Heart right ventricle (tissue), 16 donors: ENCODE data around the gene WDR86. TPM values are rescaled to one million over a fixed set of nuclear protein-coding genes. Genes with fewer than 3 reads are reported as not detected.
A peak's percentile ranks its signal among the peaks of the same experiment; 100 is the strongest.

Source experiments
- ATAC-seq, 8 donors: fragments of 200-7000 bp; cut with Tn5 transposase; one replicate each; pipeline ENCODE4 v1.9.1; 2020; ENCODE audit warnings: mild to moderate bottlenecking in 8 of 8, moderate library complexity in 8 of 8, moderate number of reproducible peaks in 1 of 8
- DNase-seq, 2 donors: peaks; one replicate each; pipeline ENCODE4 v3.0.0-alpha.2; 2020
- H3K27ac ChIP-seq, 10 donors: fragments of 200-600 bp; sonication (generic) in 2 of 10; one replicate each; pipeline versions ENCODE4 v1.5.0 to v1.8.0; 2020 to 2022; ENCODE audit warnings: mild to moderate bottlenecking in 3 of 10
- H3K27me3 ChIP-seq, 7 donors: fragments of 200-600 bp; one replicate each; pipeline ENCODE4 v1.8.0; 2021 to 2022; ENCODE audit warnings: mild to moderate bottlenecking in 2 of 7
- H3K36me3 ChIP-seq, 9 donors: fragments of 200-600 bp; sonication (generic) in 1 of 9; one replicate each; pipeline versions ENCODE4 v1.5.0 to v1.8.0; 2020 to 2022; ENCODE audit warnings: mild to moderate bottlenecking in 2 of 9
- H3K4me1 ChIP-seq, 9 donors: fragments of 200-600 bp; sonication (generic) in 1 of 9; one replicate each; pipeline versions ENCODE4 v1.5.0 to v1.8.0; 2020 to 2022; ENCODE audit warnings: mild to moderate bottlenecking in 4 of 9
- H3K4me3 ChIP-seq, 10 donors: fragments of 200-600 bp; sonication (generic) in 2 of 10; one replicate each; pipeline versions ENCODE4 v1.5.0 to v1.8.0; 2020 to 2022; ENCODE audit warnings: mild to moderate bottlenecking in 7 of 10, moderate library complexity in 2 of 10
- H3K9me3 ChIP-seq, 11 donors: fragments of 200-600 bp in 10 of 11; sonication (generic) in 2 of 11; one replicate each; pipeline versions ENCODE4 v1.5.0 to v1.8.0; 2013 to 2022; ENCODE audit warnings: mild to moderate bottlenecking in 2 of 11, control low read depth in 1 of 11, moderate library complexity in 1 of 11
- CTCF ChIP-seq, 9 donors: fragments of 200-600 bp; sonication (generic) in 2 of 9; IDR thresholded peaks; one replicate each; pipeline versions ENCODE4 v1.5.0 to v1.8.0; 2021 to 2022; ENCODE audit warnings: antibody characterized with exemption in 9 of 9, mild to moderate bottlenecking in 5 of 9, moderate library complexity in 1 of 9
- WGBS, 2 donors: extraction: QIAGEN DNeasy Blood & Tissue Kit; methylation state at CpG; one replicate each; pipeline ENCODE4 v1.1.7; 2013; ENCODE audit warnings: inconsistent platforms in 1 of 2; 5-methylcytosine and 5-hydroxymethylcytosine counted together
- intact Hi-C, 10 donors: fragments of 100-400 bp; cut with DNase I; formaldehyde crosslinking; loops; one replicate each; pipeline versions ENCODE4 v1.11.1 to v1.14.2; 2022
- long read RNA-seq, 3 donors: library from polyadenylated mRNA; unstranded; transcript quantifications; one replicate each; pipeline ENCODE4 v2.0.0, GENCODE V29; 2020 to 2021
- polyA plus RNA-seq, 2 donors: library from polyadenylated mRNA; stranded (reverse); fragments of 200-250 nt; gene quantifications; one replicate each; pipeline ENCODE4 v1.2.3, GENCODE V29; 2013
- total RNA-seq, 10 donors: library from RNA; stranded (reverse); fragmentation: NEBNext Ultra II Directional in 3 of 10; extraction: Animal tissue kit (Norgen Biotek cat#: 25700) in 3 of 10; gene quantifications; one replicate each; pipeline versions ENCODE4 v1.2.1 to v1.2.4, GENCODE V29; 2021 to 2023
- donor health status: Arrhythmogenic right ventricular cardiomyopathy.
- donor health status: ischemic (EF 13 %, LVEDD 7.1; RV severe dilation, severe dysfunction).
- donor health status: healthy with polysubstance abuse.
- donor health status: DM: no; HTN: yes; CAD: no.
- donor health status: DM: no; HTN: no; CAD: no.
- donor health status: ischemic (EF 25% LVEDD 6.9; RV normal size, moderate dysfunction).
- donor health status: ischemic (EF 25% LVEDD 5.7; RV mildly dilated, moderate dysfunction).
- donor health status: healthy.
- donor health status: DM: yes; HTN: yes; CAD: no.
- donor health status: Ischemic cardiomyopathy.
- donor health status: ischemic (EF 35%, LVEDD 5.7; RV mildly dilated, moderate dysfunction).
- donor health status: nonischemic (EF 11% LVEDD 7.7; RV severe dilation, severe dysfunction).
- donor health status: DM: yes; HTN: yes; CAD: no.
- donor health status: PGD.
- donor health status: ischemic (EF 29% LVEDD 5.4; RV normal size, mild dysfunction).
- donor health status: nonischemic (EF 23%, LVEDD 6.1; RV moderate dilation, normal function).

Gene WDR86, protein sequence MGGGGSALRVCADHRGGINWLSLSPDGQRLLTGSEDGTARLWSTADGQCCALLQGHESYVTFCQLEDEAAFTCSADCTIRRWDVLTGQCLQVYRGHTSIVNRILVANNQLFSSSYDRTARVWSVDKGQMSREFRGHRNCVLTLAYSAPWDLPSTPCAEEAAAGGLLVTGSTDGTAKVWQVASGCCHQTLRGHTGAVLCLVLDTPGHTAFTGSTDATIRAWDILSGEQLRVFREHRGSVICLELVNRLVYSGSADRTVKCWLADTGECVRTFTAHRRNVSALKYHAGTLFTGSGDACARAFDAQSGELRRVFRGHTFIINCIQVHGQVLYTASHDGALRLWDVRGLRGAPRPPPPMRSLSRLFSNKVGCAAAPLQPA
- total RNA-seq (under 1 TPM in 7 of 10 donors, not detected in 3; 0.15 to 0.52 (median 0.33) TPM), polyA plus RNA-seq (under 1 TPM; 0.17 to 0.22 TPM)
- long read RNA-seq, donor 1, result 0 reads
- long read RNA-seq, donor 2, result 0 reads
- long read RNA-seq, donor 3, result 0 reads

GRCh38 chr7:151409667-151410404 lies at the start of gene WDR86:
Gene WDR86 (minus strand): TSS chr7:151410038. CDS start chr7:151409589, 449 bp downstream.
- DNase-seq, result no peak
- H3K27me3 ChIP-seq, result peaks cover 6 to 82% (median 57%) of the 10 kb centered on the region in 7 donors
- intact Hi-C loops, result no loop called here

DNA sequence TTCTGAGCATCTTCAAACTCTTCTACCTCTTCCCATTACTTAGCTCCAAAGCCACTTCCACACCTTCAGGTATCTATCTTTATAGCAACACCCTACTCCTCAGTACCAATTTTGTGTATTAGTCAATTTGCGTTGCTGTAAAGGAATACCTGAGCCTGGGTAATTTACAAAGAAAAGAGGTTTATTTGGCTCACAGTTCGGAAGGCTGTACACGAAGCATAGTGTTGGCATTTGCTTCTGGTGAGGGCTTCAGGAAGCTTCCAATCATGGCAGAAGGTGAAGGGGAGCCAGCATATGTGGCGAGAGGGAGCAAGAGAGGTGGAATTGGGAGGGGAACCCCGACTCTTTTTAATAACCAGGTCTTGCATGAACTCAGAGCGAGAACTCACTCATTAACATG lies 47.7 kb upstream of the WDR86 start:
- TF ChIP-seq CTCF (IDR thresholded peaks at IDR 0.05), result no peak
- Histone ChIP-seq H3K27ac (no peak overlapping the region), H3K27me3 (no peaks in the 10 kb centered on the region), H3K9me3 (peaks cover 0 to 9% (median 4%) of the 10 kb centered on the region in 11 donors), H3K4me3 (no peak overlapping the region), H3K4me1 (peaks cover 16 to 33% (median 24%) of the 10 kb centered on the region in 9 donors), H3K36me3 (no peaks in the 10 kb centered on the region)
- intact Hi-C loops, result loop anchor here in 3 of 10 donors (10.0 kb wide), 2 partner anchors 167 to 297 kb away; no protein-coding TSS in a partner anchor
- ATAC-seq (no peak), DNase-seq (no peak)
- 97 to 98% methylated on average over 6 of the region's 6 CpGs for WGBS, 2 donors

More at GRCh38 chr7:151409667-151410404, at the start of gene WDR86:
- peak within 1 kb of the TSS; percentile 31 to 53 (median 48) for H3K4me3 ChIP-seq
- H3K27ac ChIP-seq, result peak within 1 kb of the TSS in 1 of 10 donors; percentile 58
- WGBS, 2 donors, result 1% methylated on average over 46 to 73 of the region's 75 CpGs
- no peaks in the 10 kb centered on the region for H3K9me3 ChIP-seq
- peak in 7 of 8 donors; percentile 12 to 30 (median 15) for ATAC-seq
- peaks cover 3 to 24% (median 21%) of the 10 kb centered on the region in 9 donors for H3K4me1 ChIP-seq
- H3K36me3 ChIP-seq, result no peaks in the 10 kb centered on the region
- TF ChIP-seq CTCF (IDR thresholded peaks at IDR 0.05), result no peak

DNA sequence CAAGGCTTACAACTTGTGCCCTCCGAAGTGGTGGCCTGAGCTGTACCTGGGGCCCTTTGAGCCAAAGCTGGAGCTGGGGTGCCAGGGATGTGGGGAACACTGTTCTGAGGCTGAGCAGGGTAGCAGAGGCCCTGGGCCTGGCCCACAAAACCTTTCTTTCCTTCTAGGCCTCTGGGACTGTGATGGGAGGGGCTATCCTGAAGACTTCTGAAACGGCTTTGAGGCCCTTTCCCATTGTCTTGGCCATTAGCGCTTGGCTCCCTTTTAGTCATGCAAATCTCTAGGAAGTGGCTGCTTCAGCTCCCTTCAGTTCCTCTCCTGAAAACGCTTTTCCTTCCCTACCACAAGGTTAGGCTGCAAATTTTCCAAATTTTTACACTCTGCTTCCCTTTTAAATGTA lies 46.9 kb upstream of the WDR86 start:
- intact Hi-C loops, result loop anchor here in 3 of 10 donors (10.0 kb wide), 2 partner anchors 168 to 298 kb away; no protein-coding TSS in a partner anchor
- Histone ChIP-seq H3K9me3 (peaks cover 0 to 2% (median 0%) of the 10 kb centered on the region in 11 donors), H3K27me3 (no peaks in the 10 kb centered on the region), H3K27ac (no peak overlapping the region), H3K4me1 (peaks cover 16 to 33% (median 23%) of the 10 kb centered on the region in 9 donors), H3K4me3 (no peak overlapping the region), H3K36me3 (no peaks in the 10 kb centered on the region)
- TF ChIP-seq CTCF (IDR thresholded peaks at IDR 0.05), result no peak
- WGBS, 2 donors, result 74 to 80% methylated on average over 4 of the region's 4 CpGs
- DNase-seq (no peak), ATAC-seq (no peak)

GRCh38 chr7:151456276-151456675 lies 46.4 kb upstream of the WDR86 start:
- 96 to 98% methylated on average over 5 of the region's 5 CpGs for WGBS, 2 donors
- H3K4me3 ChIP-seq, result no peak overlapping the region
- no peak overlapping the region for H3K27ac ChIP-seq
- peaks cover 16 to 32% (median 21%) of the 10 kb centered on the region in 9 donors for H3K4me1 ChIP-seq
- no peaks in the 10 kb centered on the region for H3K9me3 ChIP-seq
- TF ChIP-seq CTCF (IDR thresholded peaks at IDR 0.05), result no peak
- intact Hi-C loops, result loop anchor here in 3 of 10 donors (10.0 kb wide), 2 partner anchors 169 to 299 kb away; no protein-coding TSS in a partner anchor
- no peaks in the 10 kb centered on the region for H3K27me3 ChIP-seq
- H3K36me3 ChIP-seq, result no peaks in the 10 kb centered on the region
- DNase-seq (no peak), ATAC-seq (no peak)
